OCI-LY7 (cell line): ENCODE measurements around the gene POGLUT3. TPM values are rescaled to one million over a fixed set of nuclear protein-coding genes. Genes with fewer than 3 reads are reported as not detected.

Experiments used
- BruUV-seq: library from RNA; stranded (reverse); fragments of 400-500 nt; replicated peaks from 2 replicates; lab custom pipeline; 2021; lab: Mats Ljungman, UMichigan
- CTCF ChIA-PET: fragments of 300-600 bp; sonication (Branson Sonifier 250); formaldehyde crosslinking; loops from one replicate; lab custom pipeline; 2022; ENCODE audit warnings: antibody characterized with exemption; ENCODE audit not compliant: unreplicated experiment; lab: Charles Lee
- POLR2A ChIA-PET: fragments of 300-600 bp; sonication (Branson Sonifier 250); formaldehyde crosslinking; loops from one replicate; lab custom pipeline; 2022; ENCODE audit warnings: antibody characterized with exemption; lab: Charles Lee
- DNase-seq: peaks from one replicate; pipeline ENCODE4 v3.0.0-alpha.2; 2015; ENCODE audit warnings: low spot score
- H2AFZ ChIP-seq: fragments of 200-600 bp; sonication (generic), shearing (Covaris generic); 2 replicates; pipeline ENCODE4 v1.6.1; 2014; ENCODE audit warnings: mild to moderate bottlenecking, antibody characterized with exemption, low read length, moderate library complexity
- H3K27ac ChIP-seq: fragments of 200-600 bp; sonication (generic); 2 replicates; pipeline ENCODE4 v1.5.1; 2014; ENCODE audit warnings: mixed run types, low read depth, mild to moderate bottlenecking, moderate library complexity, low read length, inconsistent platforms; ENCODE audit not compliant: poor library complexity, severe bottlenecking
- H3K36me3 ChIP-seq: fragments of 200-600 bp; sonication (generic); 2 replicates; pipeline ENCODE4 v1.6.1; 2014; ENCODE audit warnings: mild to moderate bottlenecking, antibody characterized with exemption, low read length, moderate library complexity, mixed read lengths; ENCODE audit not compliant: insufficient read depth
- H3K4me1 ChIP-seq: fragments of 200-600 bp; sonication (generic); 2 replicates; pipeline ENCODE4 v1.5.1; 2014; ENCODE audit warnings: mild to moderate bottlenecking, low read length; ENCODE audit not compliant: insufficient read depth, poor library complexity, severe bottlenecking
- H3K4me2 ChIP-seq: fragments of 200-600 bp; sonication (generic); 2 replicates; pipeline ENCODE4 v1.6.1; 2014; ENCODE audit warnings: mild to moderate bottlenecking, low read length
- H3K4me3 ChIP-seq: fragments of 200-600 bp; sonication (generic); 2 replicates; pipeline ENCODE4 v1.5.1; 2014; ENCODE audit warnings: mild to moderate bottlenecking, low read depth, low read length; ENCODE audit not compliant: poor library complexity, severe bottlenecking
- H3K79me2 ChIP-seq: fragments of 200-600 bp; sonication (generic); 2 replicates; pipeline ENCODE4 v1.6.1; 2016; ENCODE audit warnings: low read depth, mild to moderate bottlenecking, low read length, moderate library complexity, mixed read lengths; ENCODE audit not compliant: insufficient read depth
- H3K9me2 ChIP-seq: fragments of 200-600 bp; sonication (generic); 2 replicates; pipeline ENCODE4 v1.6.1; 2016; ENCODE audit warnings: mild to moderate bottlenecking, low read length, mixed read lengths; ENCODE audit not compliant: insufficient read depth
- H3K9me3 ChIP-seq: fragments of 200-600 bp; sonication (generic); 2 replicates; pipeline ENCODE4 v1.6.1; 2014; ENCODE audit warnings: mild to moderate bottlenecking, mixed run types, low read length, mixed read lengths
- H4K20me1 ChIP-seq: fragments of 200-600 bp; sonication (generic); 2 replicates; pipeline ENCODE4 v1.6.1; 2014; ENCODE audit warnings: mild to moderate bottlenecking, antibody characterized with exemption, low read length, moderate library complexity, mixed read lengths; ENCODE audit not compliant: insufficient read depth
- EZH2phosphoT487 ChIP-seq: fragments of 200-600 bp; sonication (generic); IDR thresholded peaks from 2 replicates; pipeline ENCODE4 v1.6.1; 2018; ENCODE audit warnings: low read depth, borderline replicate concordance, mild to moderate bottlenecking, mixed run types, antibody characterized with exemption, low read length, moderate library complexity, mixed read lengths
- intact Hi-C: fragments of 100-400 bp; cut with micrococcal nuclease; formaldehyde crosslinking; loops from one replicate; pipeline ENCODE4 v1.10.0; 2022; ENCODE audit not compliant: unreplicated experiment
- total RNA-seq, 2 experiments: library from RNA; depleted of rRNA in 1 of 2; stranded (reverse); fragments of >200 nt in 1 of 2; shearing (Covaris generic) in 1 of 2; gene quantifications; 2 replicates each; pipeline ENCODE4 v1.2.3, GENCODE V29; 2014 to 2022
- TF ChIP-seq, protein P1 (sequence below): fragments of 200-600 bp; sonication (generic); conservative IDR thresholded peaks from 2 replicates; pipeline ENCODE4 v1.5.1; 2014; ENCODE audit warnings: mild to moderate bottlenecking, antibody characterized with exemption, low read length, moderate library complexity, mixed read lengths

POGLUT3 gene
- total RNA-seq, 2 experiments from 2014 or later, result not detected

DNA sequence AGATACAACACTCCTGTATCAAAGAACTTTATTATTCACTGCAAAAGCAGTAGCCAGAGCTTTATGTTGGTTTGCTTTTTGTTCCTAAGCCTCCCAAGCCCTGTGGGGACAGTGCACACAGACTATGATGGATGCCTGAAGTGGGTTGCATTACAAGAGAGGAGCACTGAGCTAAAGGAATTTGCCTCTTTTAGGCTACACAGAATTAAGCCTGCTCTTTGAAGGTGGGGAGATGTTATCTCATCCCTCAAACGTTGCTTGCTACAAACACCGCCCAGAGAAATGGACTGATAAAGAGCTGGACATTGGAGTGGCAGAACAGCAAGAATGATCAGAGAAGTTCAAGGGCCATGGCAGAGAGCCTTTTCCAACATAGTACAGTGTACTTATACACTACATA is 2.5 kb upstream of the POGLUT3 start:
- ChIA-PET POLR2A (interaction anchor here (0.6 kb wide), 1 partner anchor 93 kb away, joined by 5 read pairs; no protein-coding TSS in a partner anchor), CTCF (no interaction called here)
- intact Hi-C loops, result no loop called here
- Histone ChIP-seq H3K79me2 (no peaks in the 10 kb centered on the region), H3K9me3 (no peaks in the 10 kb centered on the region), H3K4me1 (no peaks in the 10 kb centered on the region), H3K4me3 (no peak overlapping the region), H3K9me2 (no peaks in the 10 kb centered on the region), H4K20me1 (no peaks in the 10 kb centered on the region), H3K36me3 (no peaks in the 10 kb centered on the region), H2AFZ (no peak overlapping the region), H3K4me2 (no peak overlapping the region), H3K27ac (no peak overlapping the region)
- TF ChIP-seq, protein P1, sequence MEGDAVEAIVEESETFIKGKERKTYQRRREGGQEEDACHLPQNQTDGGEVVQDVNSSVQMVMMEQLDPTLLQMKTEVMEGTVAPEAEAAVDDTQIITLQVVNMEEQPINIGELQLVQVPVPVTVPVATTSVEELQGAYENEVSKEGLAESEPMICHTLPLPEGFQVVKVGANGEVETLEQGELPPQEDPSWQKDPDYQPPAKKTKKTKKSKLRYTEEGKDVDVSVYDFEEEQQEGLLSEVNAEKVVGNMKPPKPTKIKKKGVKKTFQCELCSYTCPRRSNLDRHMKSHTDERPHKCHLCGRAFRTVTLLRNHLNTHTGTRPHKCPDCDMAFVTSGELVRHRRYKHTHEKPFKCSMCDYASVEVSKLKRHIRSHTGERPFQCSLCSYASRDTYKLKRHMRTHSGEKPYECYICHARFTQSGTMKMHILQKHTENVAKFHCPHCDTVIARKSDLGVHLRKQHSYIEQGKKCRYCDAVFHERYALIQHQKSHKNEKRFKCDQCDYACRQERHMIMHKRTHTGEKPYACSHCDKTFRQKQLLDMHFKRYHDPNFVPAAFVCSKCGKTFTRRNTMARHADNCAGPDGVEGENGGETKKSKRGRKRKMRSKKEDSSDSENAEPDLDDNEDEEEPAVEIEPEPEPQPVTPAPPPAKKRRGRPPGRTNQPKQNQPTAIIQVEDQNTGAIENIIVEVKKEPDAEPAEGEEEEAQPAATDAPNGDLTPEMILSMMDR, result no peak
- TF ChIP-seq EZH2phosphoT487, result no peak
- no TSS peak for BruUV-seq
- no peak for DNase-seq

DNA sequence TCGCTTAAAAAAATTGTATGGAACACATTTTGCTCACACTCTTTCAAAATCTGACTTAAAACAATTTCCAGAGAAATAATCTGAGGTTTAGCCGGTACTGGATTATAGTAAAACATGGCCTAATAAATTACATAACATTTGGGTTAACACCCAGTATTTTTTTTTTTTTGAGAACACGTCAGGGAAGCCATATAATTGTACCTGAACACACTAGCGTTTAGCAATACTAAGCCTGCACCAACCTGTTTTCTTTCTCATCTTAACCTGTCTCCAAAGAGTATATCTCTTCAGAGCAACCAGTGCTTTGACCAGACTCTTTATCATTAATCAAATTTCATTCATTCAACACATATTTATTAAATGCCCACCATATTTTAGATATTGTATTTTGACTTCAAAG is 2.0 kb upstream of the POGLUT3 start:
- H3K36me3 ChIP-seq, result no peaks in the 10 kb centered on the region

DNA sequence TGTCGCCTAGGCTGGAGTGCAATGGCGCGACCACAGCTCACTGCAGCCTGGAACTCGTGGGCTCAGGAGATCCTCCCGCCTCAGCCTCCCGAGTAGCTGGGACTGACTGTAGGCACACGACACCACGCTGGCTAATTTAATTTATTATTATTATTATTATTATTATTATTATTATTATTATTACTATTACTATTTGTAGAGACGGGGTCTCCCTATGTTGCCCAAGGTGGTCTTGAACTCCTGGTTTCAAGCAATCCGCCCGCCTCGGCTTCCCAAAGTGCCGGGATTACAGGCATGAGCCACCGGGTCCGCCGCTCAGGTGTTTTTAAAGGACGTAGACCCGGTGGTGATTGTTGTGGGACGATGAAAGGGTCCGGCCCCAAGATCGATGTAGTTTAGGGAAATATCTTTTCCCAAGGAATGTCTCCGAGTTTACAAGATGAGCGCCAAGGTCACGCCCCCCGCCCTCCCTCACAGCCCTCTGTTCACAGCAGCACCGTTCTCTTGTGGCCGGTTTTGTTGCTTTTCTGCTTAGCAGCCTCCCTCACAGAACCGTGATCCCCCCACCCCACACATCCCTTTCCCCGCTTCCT is 728 bp upstream of the POGLUT3 start:
- no peaks in the 10 kb centered on the region for H3K4me1 ChIP-seq
- no peaks in the 10 kb centered on the region for H3K79me2 ChIP-seq
- POLR2A ChIA-PET, result no interaction called here
- no peak for DNase-seq
- CTCF ChIA-PET, result no interaction called here
- no peaks in the 10 kb centered on the region for H3K9me3 ChIP-seq
- no peaks in the 10 kb centered on the region for H4K20me1 ChIP-seq
- no peaks in the 10 kb centered on the region for H3K36me3 ChIP-seq
- no peak overlapping the region for H3K4me3 ChIP-seq
- no peaks in the 10 kb centered on the region for H3K9me2 ChIP-seq
- intact Hi-C loops, result no loop called here
- TF ChIP-seq EZH2phosphoT487, result no peak
- TF ChIP-seq, protein P1, result no peak
- no peak overlapping the region for H2AFZ ChIP-seq
- H3K4me2 ChIP-seq, result no peak overlapping the region
- no peak overlapping the region for H3K27ac ChIP-seq
- no TSS peak for BruUV-seq

More for the DNA sequence above, 2.0 kb upstream of the POGLUT3 start:
- H4K20me1 ChIP-seq, result no peaks in the 10 kb centered on the region
- no peak overlapping the region for H3K4me2 ChIP-seq
- no TSS peak for BruUV-seq
- ChIA-PET POLR2A (interaction anchor here (0.6 kb wide), 1 partner anchor 94 kb away, joined by 5 read pairs; no protein-coding TSS in a partner anchor), CTCF (no interaction called here)
- no peaks in the 10 kb centered on the region for H3K9me3 ChIP-seq
- no peak for DNase-seq
- no peak overlapping the region for H2AFZ ChIP-seq
- no peaks in the 10 kb centered on the region for H3K9me2 ChIP-seq
- H3K79me2 ChIP-seq, result no peaks in the 10 kb centered on the region
- no peaks in the 10 kb centered on the region for H3K4me1 ChIP-seq
- no peak overlapping the region for H3K4me3 ChIP-seq
- TF ChIP-seq EZH2phosphoT487, result no peak
- TF ChIP-seq, protein P1, result no peak
- H3K27ac ChIP-seq, result no peak overlapping the region
- intact Hi-C loops, result no loop called here
